Measurements from ENCODE around the gene KICS2.
"Not testable (repeated sequence)": the region's sequence is repeated elsewhere in the genome, so short reads cannot be mapped to it uniquely, and the experiment has no call there.

Gene KICS2

GRCh38 chr12:64216239-64216638, 5.9 kb downstream of the KICS2 start:
- no peak for DNase-seq (ENCODE audit: low read depth)

GRCh38 chr12:64212119-64212746, 9.9 kb downstream of the KICS2 start:
- DNase-seq (ENCODE audit: low read depth), result no peak

GRCh38 chr12:64207453-64207852, 14.6 kb downstream of the KICS2 start:
- DNase-seq (ENCODE audit: low read depth), result no peak

GRCh38 chr12:64205542-64205941, 16.6 kb downstream of the KICS2 start:
- DNase-seq (ENCODE audit: low read depth), result no peak

DNA sequence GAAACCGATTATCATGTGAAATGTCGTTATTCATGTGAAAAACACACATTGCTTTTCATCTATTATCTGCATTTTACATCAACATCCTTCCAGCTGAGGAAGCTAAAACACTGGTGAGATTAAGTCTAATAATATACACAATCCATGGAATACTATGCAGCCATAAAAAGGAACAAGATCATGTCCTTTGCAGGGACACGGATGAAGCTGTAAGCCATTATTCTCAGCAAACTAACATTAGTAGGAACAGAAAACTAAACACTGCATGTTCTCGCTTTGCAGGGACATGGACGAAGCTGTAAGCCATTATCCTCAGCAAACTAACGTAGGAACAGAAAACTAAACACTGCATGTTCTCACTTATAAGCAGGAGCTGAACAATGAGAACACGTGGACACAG, 18.3 kb downstream of the KICS2 start:
- DNase-seq (ENCODE audit: low read depth), result no peak

DNA sequence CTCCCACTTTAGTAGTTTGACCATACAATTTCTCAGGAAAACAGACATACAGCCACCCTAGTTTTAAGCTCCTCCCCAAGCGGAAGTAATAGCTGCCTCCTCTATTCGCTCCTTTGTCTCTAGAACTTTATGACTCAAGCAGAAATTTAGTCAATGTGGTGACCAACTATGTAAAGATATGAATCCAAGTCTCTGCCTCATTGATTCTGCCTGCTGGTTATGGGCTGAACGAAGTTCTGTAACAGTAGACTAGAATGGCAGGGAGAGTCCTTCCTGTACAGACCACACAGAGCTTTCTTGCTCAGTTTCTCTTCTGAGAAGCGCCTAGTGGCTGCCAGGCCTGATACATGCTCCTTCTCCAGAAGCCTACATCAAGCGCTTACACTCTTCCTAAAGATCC, 19.1 kb downstream of the KICS2 start:
- no peak for DNase-seq (ENCODE audit: low read depth)

DNA sequence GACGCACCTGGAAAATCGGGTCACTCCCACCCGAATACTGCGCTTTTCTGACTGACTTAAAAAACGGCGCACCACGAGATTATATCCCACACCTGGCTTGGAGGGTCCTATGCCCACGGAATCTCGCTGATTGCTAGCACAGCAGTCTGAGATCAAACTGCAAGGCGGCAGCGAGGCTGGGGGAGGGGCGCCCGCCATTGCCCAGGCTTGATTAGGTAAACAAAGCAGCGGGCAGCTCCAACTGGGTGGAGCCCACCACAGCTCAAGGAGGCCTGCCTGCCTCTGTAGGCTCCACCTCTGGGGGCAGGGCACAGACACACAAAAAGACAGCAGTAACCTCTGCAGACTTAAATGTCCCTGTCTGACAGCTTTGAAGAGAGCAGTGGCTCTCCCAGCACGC, 26.3 kb downstream of the KICS2 start:
- DNase-seq (ENCODE audit: low read depth), result not testable (repeated sequence)

- DNase-seq (ENCODE audit: low read depth), result no peak
Observed at GRCh38 chr12:64194333-64195149, 27.6 kb downstream of the KICS2 start.

DNA sequence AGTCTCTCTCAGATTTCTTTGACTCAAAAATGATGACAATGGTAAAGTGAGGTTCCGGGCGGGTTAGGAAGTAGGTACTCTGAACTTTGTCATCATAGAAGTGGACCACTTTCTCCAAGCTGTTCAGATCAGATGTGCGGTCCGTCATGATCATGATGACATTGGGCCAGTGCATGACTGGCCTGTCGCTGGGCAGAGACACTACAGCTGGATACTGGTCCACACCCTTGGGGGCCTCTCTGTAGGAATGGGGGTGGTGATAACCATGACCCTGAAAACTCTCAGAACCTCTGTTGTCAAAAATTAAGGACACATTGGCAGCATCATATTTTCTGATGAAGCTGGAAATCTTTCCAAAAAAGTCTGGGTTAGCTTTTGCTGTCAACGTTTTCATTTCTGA, 28.2 kb downstream of the KICS2 start:
- DNase-seq (ENCODE audit: low read depth), result no peak

- no peak for DNase-seq (ENCODE audit: low read depth)
Observed at GRCh38 chr12:64192644-64193444, 29.3 kb downstream of the KICS2 start.

DNA sequence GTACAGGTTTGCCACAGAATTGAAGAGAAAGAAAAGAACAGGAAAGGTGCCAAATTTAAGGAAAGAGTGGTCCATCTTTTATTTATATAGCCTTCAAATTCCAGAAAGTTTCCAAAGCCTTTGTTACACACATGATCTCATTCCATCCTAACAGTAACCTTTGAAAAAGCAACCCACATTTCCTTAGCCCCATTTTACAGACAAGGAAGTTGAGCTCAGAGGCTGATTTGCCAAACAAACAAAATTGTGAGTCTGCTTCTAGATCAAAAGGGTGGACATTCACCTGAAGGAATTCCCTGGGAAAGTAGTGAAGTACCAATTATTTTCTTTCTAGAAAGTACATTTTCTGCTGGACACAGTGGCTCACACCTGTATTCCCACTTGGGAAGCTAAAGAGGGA, 32.0 kb downstream of the KICS2 start:
- no peak for DNase-seq (ENCODE audit: low read depth)

- no peak for DNase-seq (ENCODE audit: low read depth)
Observed at GRCh38 chr12:64189530-64189929, 32.6 kb downstream of the KICS2 start.

- DNase-seq (ENCODE audit: low read depth), result no peak
Observed at GRCh38 chr12:64187794-64188193, 34.3 kb downstream of the KICS2 start.

DNA sequence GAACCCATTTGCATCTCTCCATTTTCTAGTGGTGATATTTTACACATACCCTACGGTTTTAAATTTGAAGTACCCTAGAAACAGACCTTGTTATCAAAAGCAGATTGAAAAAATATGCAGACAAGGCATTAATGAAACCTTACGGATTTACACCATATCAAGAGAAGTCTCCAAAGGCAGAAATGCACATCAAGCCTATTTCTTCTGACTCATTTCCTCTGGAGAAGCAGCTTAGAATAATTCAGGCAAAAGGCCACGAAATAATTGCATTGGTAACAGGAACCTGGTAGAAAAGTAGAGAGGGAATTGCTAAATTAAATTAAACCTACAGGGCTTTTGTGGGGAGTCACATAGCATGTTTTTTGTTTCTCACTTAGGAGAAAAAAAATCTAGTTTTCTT, 34.7 kb downstream of the KICS2 start:
- no peak for DNase-seq (ENCODE audit: low read depth)

- no peak for DNase-seq (ENCODE audit: low read depth)
Observed at GRCh38 chr12:64186789-64187188, 35.3 kb downstream of the KICS2 start.

DNA sequence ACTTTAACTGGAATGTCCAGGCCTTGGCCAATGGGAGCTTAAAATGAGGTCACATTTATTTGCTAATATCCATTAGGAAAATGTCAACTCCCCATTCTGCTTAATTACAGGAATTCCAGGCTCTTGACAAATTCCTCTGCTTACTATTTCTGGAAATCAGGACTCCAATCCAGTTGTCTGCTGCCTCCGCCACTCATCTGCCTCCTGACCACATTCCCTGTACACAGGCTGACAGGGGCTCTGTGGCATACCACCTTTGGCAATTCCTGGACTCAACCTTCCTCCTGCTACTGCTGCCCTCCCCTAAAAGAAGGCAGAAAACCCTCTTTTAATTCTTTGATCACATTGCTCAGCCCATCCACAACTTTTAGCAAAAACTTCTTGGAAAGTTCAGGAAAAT, 37.9 kb downstream of the KICS2 start:
- no peak for DNase-seq (ENCODE audit: low read depth)

DNA sequence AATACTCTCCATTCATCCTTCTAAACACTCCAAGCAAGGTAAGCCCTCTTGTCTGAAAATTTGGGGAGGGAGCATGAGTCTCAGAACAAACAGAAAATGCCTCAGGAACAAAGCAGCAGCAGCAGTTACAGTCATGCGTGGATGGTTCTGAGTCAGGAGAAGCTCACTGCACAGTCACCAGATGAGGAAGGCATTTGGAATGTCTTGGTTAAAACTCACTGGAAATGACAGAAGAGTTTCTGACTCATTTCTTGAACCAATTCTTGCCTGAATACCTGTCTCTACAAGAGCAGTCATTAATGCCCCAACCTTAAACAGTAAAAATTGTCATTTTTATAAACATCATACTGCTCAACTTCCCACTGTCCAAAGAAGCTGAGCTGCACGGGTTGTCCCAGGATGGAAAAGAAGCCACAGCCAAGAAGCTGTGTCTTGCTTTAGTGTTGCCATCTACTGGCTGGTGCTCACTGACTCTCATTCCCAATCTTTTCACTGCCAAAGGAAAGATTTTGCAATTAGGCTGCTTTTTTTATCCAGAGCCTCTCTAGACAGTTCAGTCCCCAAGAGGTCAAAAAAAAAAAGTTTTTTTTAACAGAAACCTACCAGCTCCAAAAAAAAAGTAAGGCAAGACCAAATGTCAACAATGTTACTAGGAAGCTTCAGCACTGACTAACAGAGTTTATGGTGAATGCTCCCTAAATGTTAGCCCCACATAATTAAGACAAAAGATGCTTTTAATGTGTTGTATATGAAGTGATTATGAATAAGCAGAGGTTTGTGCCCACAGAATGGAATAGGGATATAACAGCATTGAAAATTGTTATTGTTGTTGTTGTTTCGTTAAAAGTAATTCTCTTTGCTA, 40.4 kb downstream of the KICS2 start:
- DNase-seq (ENCODE audit: low read depth), result no peak

DNA sequence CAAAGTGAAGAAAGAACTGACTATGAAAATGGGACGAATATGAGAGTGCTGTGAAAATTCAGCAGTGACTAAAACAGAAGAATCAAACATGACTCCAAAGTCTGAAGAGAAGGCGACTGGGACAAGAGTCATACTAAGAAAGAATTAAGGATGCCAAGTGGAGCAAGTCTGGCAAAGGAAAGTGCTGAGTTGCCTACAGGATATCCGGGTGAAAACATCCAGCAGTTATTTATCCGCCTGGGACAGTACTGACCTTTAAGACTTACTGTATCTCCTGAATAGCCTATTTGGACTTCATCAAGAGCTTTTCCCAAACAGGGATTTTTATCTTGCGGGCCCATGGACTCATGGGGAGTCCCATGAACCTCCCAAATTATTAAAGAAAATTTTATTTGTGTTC, 41.1 kb downstream of the KICS2 start:
- no peak for DNase-seq (ENCODE audit: low read depth)

- DNase-seq (ENCODE audit: low read depth), result no peak
Observed at GRCh38 chr12:64178122-64178521, 44.0 kb downstream of the KICS2 start.

- no peak for DNase-seq (ENCODE audit: low read depth)
Observed at GRCh38 chr12:64177001-64177400, 45.1 kb downstream of the KICS2 start.

DNA sequence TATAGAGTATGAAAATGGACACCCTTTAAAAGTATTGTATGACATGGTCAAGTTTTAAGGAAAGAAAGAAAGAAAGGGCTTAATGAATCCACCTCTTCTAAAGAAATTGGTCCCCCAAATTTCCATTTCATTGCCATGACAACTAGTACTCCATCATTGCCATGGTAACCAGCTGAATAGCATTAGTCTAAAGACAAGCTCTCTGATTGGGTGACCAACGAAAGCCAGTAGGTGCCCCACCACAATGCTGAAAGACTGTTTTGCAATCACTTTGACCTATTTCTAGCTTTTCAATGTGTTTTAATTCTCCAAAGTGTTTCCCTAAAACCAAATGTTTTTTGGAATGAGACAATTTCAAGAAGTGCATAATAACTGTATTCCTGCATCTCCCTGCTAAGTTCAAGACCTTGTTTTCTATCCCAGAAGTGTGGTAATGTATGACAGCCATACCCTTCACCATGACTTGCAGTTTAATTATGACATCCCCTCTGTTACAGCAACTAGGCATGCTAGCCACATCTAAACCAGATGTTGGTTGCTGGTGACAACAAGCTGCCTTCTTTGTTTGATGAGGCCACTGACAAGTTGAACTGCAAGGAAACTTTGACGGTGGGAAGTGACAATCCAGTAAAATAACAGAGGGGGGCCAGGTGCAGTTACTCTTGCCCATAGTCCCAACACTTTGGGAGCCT, 46.7 kb downstream of the KICS2 start:
- DNase-seq (ENCODE audit: low read depth), result no peak

All from stimulated activated CD8-positive, alpha-beta memory T cell treated with anti-CD3 and anti-CD28 coated beads, Interleukin-12 subunit alpha, Interleukin-12 subunit beta, amount 100 ng/mL, for 4 hours (primary cell).